Spleen (tissue), 11 donors: ENCODE results near the gene ERC2. TPM values are rescaled to one million over a fixed set of nuclear protein-coding genes. Genes with fewer than 3 reads are reported as not detected.

Experiments used
- DNase-seq: peaks from one replicate; pipeline ENCODE4 v3.0.0-alpha.2; 2020
- H3K27ac ChIP-seq, 8 donors: fragments of 200-600 bp; sonication (generic) in 7 of 8; 1 replicate in 4 of 8; 2 replicates in 4 of 8; pipeline versions ENCODE4 v1.5.0 to v1.8.0; 2016 to 2021; ENCODE audit warnings: inconsistent platforms in 4 of 8, mild to moderate bottlenecking in 4 of 8, moderate library complexity in 1 of 8
- H3K27me3 ChIP-seq, 7 donors: fragments of 200-600 bp; sonication (generic) in 6 of 7; replicated peaks in 1 of 7; 1 replicate in 4 of 7; 2 replicates in 3 of 7; pipeline versions ENCODE4 v1.5.0 to v1.8.0; 2016 to 2021; ENCODE audit warnings: inconsistent platforms in 3 of 7, mild to moderate bottlenecking in 1 of 7
- H3K36me3 ChIP-seq, 6 donors: fragments of 200-600 bp; sonication (generic) in 5 of 6; 1 replicate in 4 of 6; 2 replicates in 2 of 6; pipeline versions ENCODE4 v1.5.0 to v1.8.0; 2016 to 2021; ENCODE audit warnings: inconsistent platforms in 2 of 6
- H3K4me1 ChIP-seq, 6 donors: fragments of 200-600 bp; sonication (generic) in 5 of 6; 1 replicate in 3 of 6; 2 replicates in 3 of 6; pipeline versions ENCODE4 v1.5.0 to v1.8.0; 2016 to 2021; ENCODE audit warnings: inconsistent platforms in 3 of 6
- H3K4me3 ChIP-seq, 8 donors: fragments of 200-600 bp; sonication (generic) in 7 of 8; 1 replicate in 4 of 8; 2 replicates in 4 of 8; pipeline versions ENCODE4 v1.5.0 to v1.8.0; 2016 to 2021; ENCODE audit warnings: inconsistent platforms in 4 of 8, mild to moderate bottlenecking in 4 of 8, moderate library complexity in 2 of 8
- H3K9me3 ChIP-seq, 8 donors: fragments of 200-600 bp; sonication (generic) in 7 of 8; 1 replicate in 4 of 8; 2 replicates in 4 of 8; pipeline versions ENCODE4 v1.5.0 to v1.8.0; 2016 to 2021; ENCODE audit warnings: inconsistent platforms in 4 of 8
- CTCF ChIP-seq, 11 experiments: fragments of 200-600 bp in 7 of 11; fragments of 450-650 bp in 4 of 11; sonication (generic) in 4 of 11; IDR thresholded peaks in 8 of 11; conservative IDR thresholded peaks in 3 of 11; 1 replicate in 7 of 11; 2 replicates in 4 of 11; pipeline versions ENCODE4 v1.4.0 to v1.8.0; 2016 to 2021; ENCODE audit warnings: antibody characterized with exemption in 11 of 11, inconsistent platforms in 4 of 11, mild to moderate bottlenecking in 1 of 11
- POLR2A ChIP-seq, 3 donors: fragments of 450-650 bp; IDR thresholded peaks; one replicate each; pipeline ENCODE4 v1.5.1; 2017; ENCODE audit warnings: antibody characterized with exemption in 3 of 3, mild to moderate bottlenecking in 1 of 3
- POLR2AphosphoS5 ChIP-seq, 3 donors: sonication (generic); formaldehyde crosslinking; IDR thresholded peaks; one replicate each; pipeline ENCODE4 v1.5.1; 2017; ENCODE audit warnings: antibody characterized with exemption in 3 of 3
- WGBS, 5 donors: extraction: QIAGEN DNeasy Blood & Tissue Kit in 3 of 5; methylation state at CpG; one replicate each; pipeline versions ENCODE4 v1.1.5 to v1.1.7; 2013 to 2018; 5-methylcytosine and 5-hydroxymethylcytosine counted together
- intact Hi-C: fragments of 100-400 bp; cut with DNase I; formaldehyde crosslinking; loops from one replicate; pipeline ENCODE4 v1.15.0; 2023; ENCODE audit warnings: low total_unique reads
- polyA plus RNA-seq, 3 donors: library from polyadenylated mRNA; stranded (reverse); fragments of 200-250 nt; gene quantifications; one replicate each; pipeline ENCODE4 v1.2.1, GENCODE V29; 2013
- total RNA-seq, 7 donors: library from RNA; depleted of rRNA in 3 of 7; stranded (reverse); fragments of >200 nt in 3 of 7; fragmentation: NEBNext Ultra II Directional in 4 of 7; extraction: Animal tissue kit (Norgen Biotek cat#: 25700) in 4 of 7; gene quantifications; one replicate each; pipeline versions ENCODE4 v1.1.0 to v1.2.1, GENCODE V29; 2016 to 2021
- donor health status: healthy with polysubstance abuse.
- donor health status: DM: no; HTN: no; CAD: no; lungs with moderate emphysema.
- donor health status: DM: no; HTN: no; CAD: no.
- donor health status: Bipolar disorder and iron deficiency.
- donor health status: healthy.
- donor health status: DM: no; HTN: no; CAD: no.
- donor health status: DM: yes; HTN: yes; CAD: no.

Gene ERC2
- total and polyA plus RNA-seq, 10 donors = 0.04 to 4.9 (median 0.39) TPM

- Histone ChIP-seq H3K27me3 (no peaks in the 10 kb centered on the region), H3K9me3 (no peaks in the 10 kb centered on the region), H3K27ac (no peak overlapping the region), H3K4me3 (no peak overlapping the region), H3K4me1 (no peaks in the 10 kb centered on the region), H3K36me3 (no peaks in the 10 kb centered on the region)
- 84 to 89% (median 87%) methylated on average over 6 of the region's 6 CpGs for WGBS, 5 donors
- intact Hi-C loops = no loop called here
- no peak for DNase-seq
- TF ChIP-seq POLR2A (IDR thresholded peaks at IDR 0.05) = no peak
- no peak for TF ChIP-seq CTCF (IDR thresholded peaks at IDR 0.05 in 8 of 11, conservative IDR thresholded peaks at IDR 0.05 in 3 of 11)
- no peak for TF ChIP-seq POLR2AphosphoS5 (IDR thresholded peaks at IDR 0.05)
Measured at GRCh38 chr3:55564726-55565125, 903.5 kb downstream of the ERC2 start.

- H3K4me3 ChIP-seq = no peak overlapping the region
- H3K4me1 ChIP-seq = no peaks in the 10 kb centered on the region
- DNase-seq = no peak
- H3K9me3 ChIP-seq = no peaks in the 10 kb centered on the region
- no peak overlapping the region for H3K27ac ChIP-seq
- no peaks in the 10 kb centered on the region for H3K27me3 ChIP-seq
- H3K36me3 ChIP-seq = no peaks in the 10 kb centered on the region
- TF ChIP-seq CTCF (IDR thresholded peaks at IDR 0.05 in 8 of 11, conservative IDR thresholded peaks at IDR 0.05 in 3 of 11) (no peak), POLR2A (IDR thresholded peaks at IDR 0.05) (no peak), POLR2AphosphoS5 (IDR thresholded peaks at IDR 0.05) (no peak)
- WGBS, 5 donors = 71 to 91% (median 82%) methylated on average over 1 of the region's 1 CpG
- intact Hi-C loops = no loop called here
Measured at GRCh38 chr3:55562700-55563099, 905.6 kb downstream of the ERC2 start.

- H3K27me3 ChIP-seq = no peaks in the 10 kb centered on the region
- no peaks in the 10 kb centered on the region for H3K36me3 ChIP-seq
- no peak overlapping the region for H3K27ac ChIP-seq
- intact Hi-C loops = no loop called here
- no peak overlapping the region for H3K4me3 ChIP-seq
- TF ChIP-seq POLR2A (IDR thresholded peaks at IDR 0.05) (no peak), CTCF (IDR thresholded peaks at IDR 0.05 in 8 of 11, conservative IDR thresholded peaks at IDR 0.05 in 3 of 11) (no peak), POLR2AphosphoS5 (IDR thresholded peaks at IDR 0.05) (no peak)
- WGBS, 5 donors = 86 to 95% (median 92%) methylated on average over 5 to 7 of the region's 7 CpGs
- H3K9me3 ChIP-seq = no peaks in the 10 kb centered on the region
- peaks cover 0 to 15% (median 0%) of the 10 kb centered on the region in 6 donors for H3K4me1 ChIP-seq
- DNase-seq = no peak
Measured at GRCh38 chr3:55559500-55560423, 908.5 kb downstream of the ERC2 start.

- Histone ChIP-seq H3K36me3 (no peaks in the 10 kb centered on the region), H3K4me1 (peaks cover 0 to 15% (median 0%) of the 10 kb centered on the region in 6 donors), H3K27ac (no peak overlapping the region), H3K4me3 (no peak overlapping the region), H3K9me3 (no peaks in the 10 kb centered on the region), H3K27me3 (no peaks in the 10 kb centered on the region)
- intact Hi-C loops = no loop called here
- 58 to 80% (median 70%) methylated on average over 1 of the region's 1 CpG for WGBS, 5 donors
- no peak for DNase-seq
- no peak for TF ChIP-seq POLR2AphosphoS5 (IDR thresholded peaks at IDR 0.05)
- TF ChIP-seq POLR2A (IDR thresholded peaks at IDR 0.05) = no peak
- no peak for TF ChIP-seq CTCF (IDR thresholded peaks at IDR 0.05 in 8 of 11, conservative IDR thresholded peaks at IDR 0.05 in 3 of 11)
Measured at GRCh38 chr3:55558316-55558715, 910.0 kb downstream of the ERC2 start.
